WTC11 (cell line): ENCODE measurements around the gene TMEM135. TPM values are rescaled to one million over a fixed set of nuclear protein-coding genes. Genes with fewer than 3 reads are reported as not detected.

Experiments used
- ATAC-seq: fragments of 200-7000 bp; cut with Tn5 transposase; 2 replicates; pipeline ENCODE4 v1.10.0; 2021; ENCODE audit warnings: mild to moderate bottlenecking, moderate library complexity
- CTCF ChIA-PET: fragments of 300-600 bp; sonication (Branson Sonifier 250); formaldehyde crosslinking; loops from one replicate; lab custom pipeline; 2021; ENCODE audit warnings: antibody characterized with exemption; lab: Charles Lee
- POLR2A ChIA-PET: fragments of 350-600 bp; sonication (Branson Sonifier 250); formaldehyde crosslinking; loops from one replicate; lab custom pipeline; 2021; ENCODE audit warnings: antibody characterized with exemption; lab: Charles Lee
- DNase-seq: peaks from one replicate; pipeline ENCODE4 v3.0.0; 2021; ENCODE audit warnings: low spot score
- H3K27ac Mint-ChIP-seq: 2 replicates; pipeline ENCODE4 v1.8.0; 2021; ENCODE audit warnings: mixed read lengths
- H3K27me3 Mint-ChIP-seq: 2 replicates; pipeline ENCODE4 v1.8.0; 2021; ENCODE audit warnings: low read depth, mild to moderate bottlenecking, moderate library complexity, mixed read lengths
- H3K36me3 Mint-ChIP-seq: 2 replicates; pipeline ENCODE4 v1.8.0; 2021; ENCODE audit warnings: mixed read lengths
- H3K4me1 Mint-ChIP-seq: 2 replicates; pipeline ENCODE4 v1.8.0; 2022; ENCODE audit warnings: mixed read lengths
- H3K4me3 Mint-ChIP-seq: 2 replicates; pipeline ENCODE4 v1.8.0; 2021; ENCODE audit warnings: mild to moderate bottlenecking, moderate library complexity, mixed read lengths
- H3K9me3 Mint-ChIP-seq: 2 replicates; pipeline ENCODE4 v1.8.0; 2021; ENCODE audit warnings: mixed read lengths
- CDX4 ChIP-seq: fragments of 250-450 bp; sonication (Bioruptor Pico); IDR thresholded peaks from 2 replicates; pipeline ENCODE4 v1.9.0; 2021; ENCODE audit warnings: moderate library complexity, mild to moderate bottlenecking, inconsistent platforms, borderline replicate concordance
- E2F1 ChIP-seq: sonication (generic); formaldehyde crosslinking; IDR thresholded peaks from 2 replicates; pipeline ENCODE4 v1.8.0; 2022; ENCODE audit warnings: mild to moderate bottlenecking, missing genetic modification reagents
- ETV6 ChIP-seq: sonication (generic); formaldehyde crosslinking; IDR thresholded peaks from 2 replicates; pipeline ENCODE4 v1.8.1; 2022; ENCODE audit warnings: mild to moderate bottlenecking, missing genetic modification reagents
- FOXJ3 ChIP-seq: sonication (generic); formaldehyde crosslinking; IDR thresholded peaks from 2 replicates; pipeline ENCODE4 v1.9.0; 2021; ENCODE audit warnings: missing genetic modification reagents, mild to moderate bottlenecking, borderline replicate concordance
- FOXP1 ChIP-seq: sonication (generic); formaldehyde crosslinking; IDR thresholded peaks from 2 replicates; pipeline ENCODE4 v1.8.0; 2022; ENCODE audit warnings: missing genetic modification reagents, mild to moderate bottlenecking, moderate library complexity, borderline replicate concordance
- GRHL2 ChIP-seq: fragments of 250-450 bp; sonication (Bioruptor Pico); IDR thresholded peaks from 2 replicates; pipeline ENCODE4 v1.8.0; 2022; ENCODE audit warnings: mild to moderate bottlenecking, moderate library complexity; ENCODE audit not compliant: insufficient replicate concordance, severe bottlenecking
- HMGA2 ChIP-seq: fragments of 250-450 bp; sonication (Bioruptor Pico); IDR thresholded peaks from 2 replicates; pipeline ENCODE4 v1.4.0; 2021; ENCODE audit warnings: mild to moderate bottlenecking, moderate library complexity
- KAT7 ChIP-seq: sonication (generic); formaldehyde crosslinking; IDR thresholded peaks from 2 replicates; pipeline ENCODE4 v1.8.1; 2023; ENCODE audit warnings: missing genetic modification reagents, mild to moderate bottlenecking, borderline replicate concordance
- NFATC4 ChIP-seq: fragments of 250-450 bp; sonication (Bioruptor Pico); IDR thresholded peaks from 2 replicates; pipeline ENCODE4 v1.9.0; 2021; ENCODE audit warnings: mild to moderate bottlenecking
- NFE2L1 ChIP-seq: sonication (generic); formaldehyde crosslinking; IDR thresholded peaks from 2 replicates; pipeline ENCODE4 v1.8.1; 2023; ENCODE audit warnings: missing genetic modification reagents
- NR2C2 ChIP-seq: sonication (generic); formaldehyde crosslinking; IDR thresholded peaks from 2 replicates; pipeline ENCODE4 v1.8.0; 2022; ENCODE audit warnings: mild to moderate bottlenecking, missing genetic modification reagents
- SMAD4 ChIP-seq: sonication (generic); formaldehyde crosslinking; IDR thresholded peaks from 2 replicates; pipeline ENCODE4 v1.8.0; 2022; ENCODE audit warnings: mild to moderate bottlenecking, missing genetic modification reagents
- TCF7 ChIP-seq: sonication (generic); formaldehyde crosslinking; IDR thresholded peaks from 2 replicates; pipeline ENCODE4 v1.8.0; 2022; ENCODE audit warnings: mild to moderate bottlenecking, low read depth, missing genetic modification reagents, moderate library complexity
- TEAD4 ChIP-seq: sonication (generic); formaldehyde crosslinking; IDR thresholded peaks from 2 replicates; pipeline ENCODE4 v1.8.0; 2022; ENCODE audit warnings: mild to moderate bottlenecking, missing genetic modification reagents
- TP53 ChIP-seq: sonication (generic); formaldehyde crosslinking; IDR thresholded peaks from 2 replicates; pipeline ENCODE4 v1.8.1; 2023; ENCODE audit warnings: mild to moderate bottlenecking, missing genetic modification reagents
- USF2 ChIP-seq: sonication (generic); formaldehyde crosslinking; IDR thresholded peaks from 2 replicates; pipeline ENCODE4 v1.8.1; 2023; ENCODE audit warnings: mild to moderate bottlenecking, missing genetic modification reagents, moderate library complexity
- ZNF121 ChIP-seq: sonication (generic); formaldehyde crosslinking; IDR thresholded peaks from 2 replicates; pipeline ENCODE4 v1.8.0; 2023; ENCODE audit warnings: missing genetic modification reagents
- ZNF219 ChIP-seq: sonication (generic); formaldehyde crosslinking; IDR thresholded peaks from 2 replicates; pipeline ENCODE4 v1.8.0; 2023; ENCODE audit warnings: missing genetic modification reagents, mild to moderate bottlenecking, borderline replicate concordance
- ZNF671 ChIP-seq: fragments of 250-450 bp; sonication (Bioruptor Pico); IDR thresholded peaks from 2 replicates; pipeline ENCODE4 v1.8.0; 2021; ENCODE audit warnings: mild to moderate bottlenecking
- total RNA-seq: library from RNA; stranded (reverse); gene quantifications from 3 replicates; pipeline ENCODE4 v1.2.3, GENCODE V29; 2021
- TF ChIP-seq, protein P1 (sequence below): sonication (generic); formaldehyde crosslinking; IDR thresholded peaks from 2 replicates; pipeline ENCODE4 v1.8.0; 2023; ENCODE audit warnings: missing genetic modification reagents, mild to moderate bottlenecking, borderline replicate concordance
- TF ChIP-seq, protein P2 (sequence below): fragments of 250-450 bp; sonication (Bioruptor Pico); conservative IDR thresholded peaks from 2 replicates; pipeline ENCODE4 v1.9.0; 2021; ENCODE audit warnings: mild to moderate bottlenecking
- TF ChIP-seq, protein P3 (sequence below): sonication (generic); formaldehyde crosslinking; conservative IDR thresholded peaks from 2 replicates; pipeline ENCODE4 v1.8.1; 2022; ENCODE audit warnings: mild to moderate bottlenecking, missing genetic modification reagents
- TF ChIP-seq, protein P4 (sequence below): fragments of 250-450 bp; sonication (Bioruptor Pico); IDR thresholded peaks from 2 replicates; pipeline ENCODE4 v2.1.2; 2022; ENCODE audit warnings: mild to moderate bottlenecking, moderate library complexity

Gene TMEM135
- total RNA-seq, 1 experiment from 2014 or later, result 35.8 TPM

- TF ChIP-seq, protein P1, sequence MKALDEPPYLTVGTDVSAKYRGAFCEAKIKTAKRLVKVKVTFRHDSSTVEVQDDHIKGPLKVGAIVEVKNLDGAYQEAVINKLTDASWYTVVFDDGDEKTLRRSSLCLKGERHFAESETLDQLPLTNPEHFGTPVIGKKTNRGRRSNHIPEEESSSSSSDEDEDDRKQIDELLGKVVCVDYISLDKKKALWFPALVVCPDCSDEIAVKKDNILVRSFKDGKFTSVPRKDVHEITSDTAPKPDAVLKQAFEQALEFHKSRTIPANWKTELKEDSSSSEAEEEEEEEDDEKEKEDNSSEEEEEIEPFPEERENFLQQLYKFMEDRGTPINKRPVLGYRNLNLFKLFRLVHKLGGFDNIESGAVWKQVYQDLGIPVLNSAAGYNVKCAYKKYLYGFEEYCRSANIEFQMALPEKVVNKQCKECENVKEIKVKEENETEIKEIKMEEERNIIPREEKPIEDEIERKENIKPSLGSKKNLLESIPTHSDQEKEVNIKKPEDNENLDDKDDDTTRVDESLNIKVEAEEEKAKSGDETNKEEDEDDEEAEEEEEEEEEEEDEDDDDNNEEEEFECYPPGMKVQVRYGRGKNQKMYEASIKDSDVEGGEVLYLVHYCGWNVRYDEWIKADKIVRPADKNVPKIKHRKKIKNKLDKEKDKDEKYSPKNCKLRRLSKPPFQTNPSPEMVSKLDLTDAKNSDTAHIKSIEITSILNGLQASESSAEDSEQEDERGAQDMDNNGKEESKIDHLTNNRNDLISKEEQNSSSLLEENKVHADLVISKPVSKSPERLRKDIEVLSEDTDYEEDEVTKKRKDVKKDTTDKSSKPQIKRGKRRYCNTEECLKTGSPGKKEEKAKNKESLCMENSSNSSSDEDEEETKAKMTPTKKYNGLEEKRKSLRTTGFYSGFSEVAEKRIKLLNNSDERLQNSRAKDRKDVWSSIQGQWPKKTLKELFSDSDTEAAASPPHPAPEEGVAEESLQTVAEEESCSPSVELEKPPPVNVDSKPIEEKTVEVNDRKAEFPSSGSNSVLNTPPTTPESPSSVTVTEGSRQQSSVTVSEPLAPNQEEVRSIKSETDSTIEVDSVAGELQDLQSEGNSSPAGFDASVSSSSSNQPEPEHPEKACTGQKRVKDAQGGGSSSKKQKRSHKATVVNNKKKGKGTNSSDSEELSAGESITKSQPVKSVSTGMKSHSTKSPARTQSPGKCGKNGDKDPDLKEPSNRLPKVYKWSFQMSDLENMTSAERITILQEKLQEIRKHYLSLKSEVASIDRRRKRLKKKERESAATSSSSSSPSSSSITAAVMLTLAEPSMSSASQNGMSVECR, result no peak
Observed at GRCh38 chr11:87329172-87329571, 291.4 kb downstream of the TMEM135 start (continued).

- no peak overlapping the region for H3K4me3 Mint-ChIP-seq
Observed at GRCh38 chr11:87330187-87330601, 292.5 kb downstream of the TMEM135 start.

GRCh38 chr11:87331273-87331672 is 293.5 kb downstream of the TMEM135 start:
- Mint-ChIP-seq H3K4me3 (no peak overlapping the region), H3K36me3 (peaks cover 13% of the 10 kb centered on the region), H3K4me1 (0 out of 2 replicates have a peak, but pooled peaks cover 3% of the 10 kb centered on the region), H3K9me3 (peaks cover 23% of the 10 kb centered on the region), H3K27me3 (no peaks in the 10 kb centered on the region; the same call in 1 of the 2 replicates), H3K27ac (no peak overlapping the region; the same call in 1 of the 2 replicates)
- peak; percentile 22; the same call in 1 of the 2 replicates for ATAC-seq
- POLR2A ChIA-PET, result no interaction called here
- CTCF ChIA-PET, result interaction anchor here (0.7 to 1.9 kb wide), 5 partner anchors 90 to 461 kb away, joined by 3 to 8 read pairs (median 4); partner anchors contain the start of gene FZD4
- no peak for DNase-seq
- TF ChIP-seq ZNF671 (CRISPR knock-in tag) (no peak), FOXP1 (CRISPR knock-in tag) (no peak), NFATC4 (CRISPR knock-in tag) (no peak), CDX4 (CRISPR knock-in tag) (no peak)
- TF ChIP-seq, protein P2, sequence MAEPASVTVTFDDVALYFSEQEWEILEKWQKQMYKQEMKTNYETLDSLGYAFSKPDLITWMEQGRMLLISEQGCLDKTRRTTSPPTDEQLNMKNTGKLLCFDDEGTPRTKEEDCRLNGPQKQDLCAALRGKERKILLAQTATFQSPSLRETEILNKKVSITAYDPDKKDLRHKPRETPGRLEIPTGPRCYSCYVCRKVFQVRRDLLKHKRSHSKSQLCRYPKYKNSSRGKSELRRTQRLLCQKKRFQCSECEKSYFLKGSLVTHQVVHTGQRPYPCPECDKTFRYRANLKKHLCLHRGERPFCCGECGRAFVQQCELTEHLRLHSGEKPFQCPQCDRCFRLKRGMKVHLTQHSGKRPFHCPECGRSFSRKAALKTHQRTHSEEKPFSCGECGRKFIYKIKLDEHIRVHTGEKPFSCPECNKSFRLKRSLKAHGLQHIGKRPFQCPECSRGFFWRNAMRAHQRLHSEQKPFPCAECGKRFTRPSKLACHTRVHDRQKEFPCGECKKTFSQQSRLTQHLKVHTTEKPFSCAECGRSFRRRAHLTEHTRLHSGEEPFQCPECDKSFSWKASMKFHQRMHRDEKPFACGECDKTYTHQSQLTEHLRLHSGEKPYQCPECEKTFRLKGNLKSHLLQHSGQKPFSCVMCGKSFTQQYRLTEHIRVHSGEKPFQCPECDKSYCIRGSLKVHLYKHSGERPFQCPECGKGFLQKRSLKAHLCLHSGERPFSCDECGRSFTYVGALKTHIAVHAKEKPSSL (CRISPR knock-in tag), result no peak
- TF ChIP-seq, protein P3, sequence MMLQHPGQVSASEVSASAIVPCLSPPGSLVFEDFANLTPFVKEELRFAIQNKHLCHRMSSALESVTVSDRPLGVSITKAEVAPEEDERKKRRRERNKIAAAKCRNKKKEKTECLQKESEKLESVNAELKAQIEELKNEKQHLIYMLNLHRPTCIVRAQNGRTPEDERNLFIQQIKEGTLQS, result no peak

More at GRCh38 chr11:87330187-87330601, 292.5 kb downstream of the TMEM135 start:
- no peak overlapping the region for H3K27ac Mint-ChIP-seq
- peaks cover 7% of the 10 kb centered on the region; the same call in 1 of the 2 replicates for H3K36me3 Mint-ChIP-seq
- CTCF ChIA-PET, result interaction anchor here (0.7 to 1.9 kb wide), 2 partner anchors 91 to 391 kb away, joined by 3 to 8 read pairs; no protein-coding TSS in a partner anchor
- H3K27me3 Mint-ChIP-seq, result no peaks in the 10 kb centered on the region; the same call in 1 of the 2 replicates
- DNase-seq (no peak), ATAC-seq (no peak)
- peaks cover 16% of the 10 kb centered on the region for H3K9me3 Mint-ChIP-seq
- POLR2A ChIA-PET, result no interaction called here
- TF ChIP-seq FOXJ3 (no peak), TCF7 (CRISPR knock-in tag) (no peak), E2F1 (CRISPR knock-in tag) (no peak), NFE2L1 (CRISPR knock-in tag) (no peak), ZNF219 (CRISPR knock-in tag) (no peak), KAT7 (CRISPR knock-in tag) (no peak), SMAD4 (no peak), TEAD4 (CRISPR knock-in tag) (no peak), HMGA2 (CRISPR knock-in tag) (no peak), NR2C2 (CRISPR knock-in tag) (no peak), GRHL2 (CRISPR knock-in tag) (no peak), USF2 (CRISPR knock-in tag) (no peak), TP53 (no peak), ETV6 (CRISPR knock-in tag) (no peak), ZNF121 (CRISPR knock-in tag) (no peak)
- TF ChIP-seq, protein P3, result no peak
- TF ChIP-seq, protein P4, sequence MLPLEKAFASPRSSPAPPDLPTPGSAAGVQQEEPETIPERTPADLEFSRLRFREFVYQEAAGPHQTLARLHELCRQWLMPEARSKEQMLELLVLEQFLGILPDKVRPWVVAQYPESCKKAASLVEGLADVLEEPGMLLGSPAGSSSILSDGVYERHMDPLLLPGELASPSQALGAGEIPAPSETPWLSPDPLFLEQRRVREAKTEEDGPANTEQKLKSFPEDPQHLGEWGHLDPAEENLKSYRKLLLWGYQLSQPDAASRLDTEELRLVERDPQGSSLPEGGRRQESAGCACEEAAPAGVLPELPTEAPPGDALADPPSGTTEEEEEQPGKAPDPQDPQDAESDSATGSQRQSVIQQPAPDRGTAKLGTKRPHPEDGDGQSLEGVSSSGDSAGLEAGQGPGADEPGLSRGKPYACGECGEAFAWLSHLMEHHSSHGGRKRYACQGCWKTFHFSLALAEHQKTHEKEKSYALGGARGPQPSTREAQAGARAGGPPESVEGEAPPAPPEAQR (CRISPR knock-in tag), result no peak
- 0 out of 2 replicates have a peak, but pooled peaks cover 3% of the 10 kb centered on the region for H3K4me1 Mint-ChIP-seq
